Measurements from ENCODE around the gene F12. TPM values are rescaled to one million over a fixed set of nuclear protein-coding genes. Genes with fewer than 3 reads are reported as not detected.

Gene F12
- total RNA-seq, 1 donor from 2014 or later: 1.4 TPM

- Mint-ChIP-seq H3K4me3 (ENCODE audit: unreplicated experiment) (no peak overlapping the region), H3K27ac (ENCODE audit: unreplicated experiment) (no peak overlapping the region)
These were observed 29.1 kb upstream of the F12 start for GRCh38 chr5:177438468-177438867.

GRCh38 chr5:177437623-177438022 lies 28.3 kb upstream of the F12 start:
- Mint-ChIP-seq H3K4me3 (ENCODE audit: unreplicated experiment) (no peak overlapping the region), H3K9me3 (ENCODE audit: unreplicated experiment) (no peaks in the 10 kb centered on the region), H3K27ac (ENCODE audit: unreplicated experiment) (no peak overlapping the region), H3K36me3 (ENCODE audit: low read depth, unreplicated experiment) (peaks cover 31% of the 10 kb centered on the region), H3K4me1 (ENCODE audit: unreplicated experiment) (no peaks in the 10 kb centered on the region), H3K27me3 (ENCODE audit: unreplicated experiment) (peaks cover 18% of the 10 kb centered on the region)
- no peak for DNase-seq (ENCODE audit: low spot score)
- TF ChIP-seq, protein P1, sequence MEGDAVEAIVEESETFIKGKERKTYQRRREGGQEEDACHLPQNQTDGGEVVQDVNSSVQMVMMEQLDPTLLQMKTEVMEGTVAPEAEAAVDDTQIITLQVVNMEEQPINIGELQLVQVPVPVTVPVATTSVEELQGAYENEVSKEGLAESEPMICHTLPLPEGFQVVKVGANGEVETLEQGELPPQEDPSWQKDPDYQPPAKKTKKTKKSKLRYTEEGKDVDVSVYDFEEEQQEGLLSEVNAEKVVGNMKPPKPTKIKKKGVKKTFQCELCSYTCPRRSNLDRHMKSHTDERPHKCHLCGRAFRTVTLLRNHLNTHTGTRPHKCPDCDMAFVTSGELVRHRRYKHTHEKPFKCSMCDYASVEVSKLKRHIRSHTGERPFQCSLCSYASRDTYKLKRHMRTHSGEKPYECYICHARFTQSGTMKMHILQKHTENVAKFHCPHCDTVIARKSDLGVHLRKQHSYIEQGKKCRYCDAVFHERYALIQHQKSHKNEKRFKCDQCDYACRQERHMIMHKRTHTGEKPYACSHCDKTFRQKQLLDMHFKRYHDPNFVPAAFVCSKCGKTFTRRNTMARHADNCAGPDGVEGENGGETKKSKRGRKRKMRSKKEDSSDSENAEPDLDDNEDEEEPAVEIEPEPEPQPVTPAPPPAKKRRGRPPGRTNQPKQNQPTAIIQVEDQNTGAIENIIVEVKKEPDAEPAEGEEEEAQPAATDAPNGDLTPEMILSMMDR (IDR thresholded peaks at IDR 0.05; ENCODE audit: unreplicated experiment): no peak

More at GRCh38 chr5:177438468-177438867, 29.1 kb upstream of the F12 start:
- Mint-ChIP-seq H3K36me3 (ENCODE audit: low read depth, unreplicated experiment) (peaks cover 31% of the 10 kb centered on the region), H3K27me3 (ENCODE audit: unreplicated experiment) (peaks cover 21% of the 10 kb centered on the region), H3K4me1 (ENCODE audit: unreplicated experiment) (no peaks in the 10 kb centered on the region), H3K9me3 (ENCODE audit: unreplicated experiment) (no peaks in the 10 kb centered on the region)
- DNase-seq (ENCODE audit: low spot score): no peak
- TF ChIP-seq, protein P1 (IDR thresholded peaks at IDR 0.05; ENCODE audit: unreplicated experiment): no peak

DNA sequence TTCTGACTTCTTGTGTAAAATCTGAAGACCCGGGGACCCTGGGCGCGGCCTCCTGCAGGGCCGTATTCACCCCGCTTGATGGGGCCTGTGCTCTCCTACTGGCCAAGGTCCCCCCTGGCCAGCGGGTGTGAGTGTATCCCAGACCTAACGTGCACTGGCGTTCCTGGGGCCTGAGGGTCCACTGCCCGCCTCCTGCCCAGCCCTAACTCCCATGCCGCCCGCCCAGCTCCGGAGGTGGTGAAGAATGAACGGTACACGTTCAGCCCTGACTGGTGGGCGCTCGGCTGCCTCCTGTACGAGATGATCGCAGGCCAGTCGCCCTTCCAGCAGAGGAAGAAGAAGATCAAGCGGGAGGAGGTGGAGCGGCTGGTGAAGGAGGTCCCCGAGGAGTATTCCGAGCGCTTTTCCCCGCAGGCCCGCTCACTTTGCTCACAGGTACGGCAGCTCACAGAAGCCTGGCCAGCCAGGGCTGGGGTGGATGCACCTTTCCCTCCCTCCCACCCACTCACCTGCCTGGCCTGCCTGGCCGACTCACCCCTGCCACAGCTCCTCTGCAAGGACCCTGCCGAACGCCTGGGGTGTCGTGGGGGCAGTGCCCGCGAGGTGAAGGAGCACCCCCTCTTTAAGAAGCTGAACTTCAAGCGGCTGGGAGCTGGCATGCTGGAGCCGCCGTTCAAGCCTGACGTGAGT lies 26.6 kb upstream of the F12 start:
- peaks cover 26% of the 10 kb centered on the region for H3K36me3 Mint-ChIP-seq (ENCODE audit: low read depth, unreplicated experiment)
- TF ChIP-seq, protein P1 (IDR thresholded peaks at IDR 0.05; ENCODE audit: unreplicated experiment): no peak
- no peak for DNase-seq (ENCODE audit: low spot score)
- no peak overlapping the region for H3K4me3 Mint-ChIP-seq (ENCODE audit: unreplicated experiment)
- H3K27me3 Mint-ChIP-seq (ENCODE audit: unreplicated experiment): peaks cover 16% of the 10 kb centered on the region
- H3K27ac Mint-ChIP-seq (ENCODE audit: unreplicated experiment): no peak overlapping the region
- no peaks in the 10 kb centered on the region for H3K9me3 Mint-ChIP-seq (ENCODE audit: unreplicated experiment)
- H3K4me1 Mint-ChIP-seq (ENCODE audit: unreplicated experiment): no peaks in the 10 kb centered on the region

- no peak for DNase-seq (ENCODE audit: low spot score)
- Mint-ChIP-seq H3K27ac (ENCODE audit: unreplicated experiment) (no peak overlapping the region), H3K27me3 (ENCODE audit: unreplicated experiment) (peaks cover 16% of the 10 kb centered on the region), H3K36me3 (ENCODE audit: low read depth, unreplicated experiment) (peaks cover 26% of the 10 kb centered on the region), H3K4me1 (ENCODE audit: unreplicated experiment) (no peaks in the 10 kb centered on the region), H3K9me3 (ENCODE audit: unreplicated experiment) (no peaks in the 10 kb centered on the region), H3K4me3 (ENCODE audit: unreplicated experiment) (no peak overlapping the region)
- TF ChIP-seq, protein P1 (IDR thresholded peaks at IDR 0.05; ENCODE audit: unreplicated experiment): no peak
These were observed 25.8 kb upstream of the F12 start for GRCh38 chr5:177434942-177435738.

DNA sequence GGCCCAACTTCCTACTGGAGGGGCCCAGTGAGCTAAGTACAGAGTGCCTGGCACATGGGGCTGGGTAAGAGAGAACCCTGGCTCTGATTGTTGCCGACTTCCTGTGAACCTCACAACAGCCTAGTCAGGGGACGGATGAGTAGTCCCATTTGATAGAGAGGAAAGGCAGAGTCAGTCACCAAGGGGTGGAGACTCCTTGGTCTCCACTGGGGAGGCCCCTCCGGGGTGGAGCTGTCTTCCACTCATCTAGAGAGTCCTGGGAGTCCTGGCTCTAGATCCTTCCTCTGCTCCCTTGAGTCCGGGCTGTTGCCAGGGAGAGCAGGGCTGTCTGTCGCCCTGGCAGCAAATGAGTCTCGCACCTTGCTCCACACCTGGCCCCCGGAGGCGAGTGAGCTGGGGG lies 25.1 kb upstream of the F12 start:
- DNase-seq (ENCODE audit: low spot score): no peak
- Mint-ChIP-seq H3K4me1 (ENCODE audit: unreplicated experiment) (no peaks in the 10 kb centered on the region), H3K4me3 (ENCODE audit: unreplicated experiment) (no peak overlapping the region), H3K27me3 (ENCODE audit: unreplicated experiment) (peaks cover 15% of the 10 kb centered on the region), H3K27ac (ENCODE audit: unreplicated experiment) (no peak overlapping the region), H3K9me3 (ENCODE audit: unreplicated experiment) (no peaks in the 10 kb centered on the region), H3K36me3 (ENCODE audit: low read depth, unreplicated experiment) (peaks cover 20% of the 10 kb centered on the region)
- TF ChIP-seq, protein P1 (IDR thresholded peaks at IDR 0.05; ENCODE audit: unreplicated experiment): no peak
